Erythroblast (primary cell): ENCODE results near the gene ELK3.

Experiments used
- GATA1 ChIP-seq: IDR thresholded peaks from 2 replicates; pipeline ENCODE4 v1.6.1; 2011; ENCODE audit warnings: low read depth, mild to moderate bottlenecking, control low read depth, low read length, moderate library complexity
- POLR2A ChIP-seq: IDR thresholded peaks from 2 replicates; pipeline ENCODE4 v1.6.1; 2011; ENCODE audit warnings: mild to moderate bottlenecking, low read length

DNA sequence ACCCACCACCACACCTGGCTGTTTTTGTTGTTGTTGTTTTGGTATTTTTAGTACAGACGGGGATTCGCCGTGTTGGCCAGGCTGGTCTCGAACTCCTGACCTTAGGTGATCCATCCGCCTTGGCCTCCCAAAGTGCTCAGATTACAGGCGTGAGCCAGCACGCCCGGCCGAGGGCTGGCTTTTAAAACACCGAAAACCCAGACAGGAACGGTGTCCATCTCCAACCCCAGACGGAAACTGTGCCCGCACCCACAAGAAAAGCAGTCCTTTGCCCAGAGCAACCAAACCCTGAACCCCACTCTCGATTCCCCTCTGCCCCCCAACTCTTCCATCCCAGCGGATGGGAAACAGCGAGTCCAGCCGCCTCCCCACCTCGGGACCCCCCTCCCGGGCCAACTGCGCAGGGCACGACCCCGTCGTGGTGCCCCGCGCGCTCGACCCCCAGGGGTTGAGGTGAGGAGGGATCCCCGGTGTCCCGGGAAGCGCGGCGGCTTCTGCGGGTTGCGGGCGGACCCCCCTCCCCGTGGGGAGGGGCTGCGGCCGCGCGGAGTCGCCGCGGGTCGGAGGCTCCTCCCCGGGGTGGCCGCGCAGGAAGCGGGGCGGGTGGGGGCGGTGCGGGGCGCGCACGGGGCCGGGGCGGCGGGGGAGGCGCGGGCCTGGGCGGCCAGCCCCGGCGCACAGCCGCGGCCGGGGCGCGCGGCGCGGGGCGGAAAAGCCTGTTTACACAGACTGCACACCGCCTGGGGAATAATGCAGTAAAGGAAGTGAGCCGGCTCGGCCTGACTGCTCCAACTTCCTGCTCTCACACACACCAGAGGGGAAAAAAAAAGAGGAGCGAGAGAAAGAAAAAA lies at the start of gene ELK3:
- TF ChIP-seq POLR2A (no peak), GATA1 (no peak)
